Transverse colon (tissue), 4 donors: Measurements from ENCODE around the gene DPH7. TPM values are rescaled to one million over a fixed set of nuclear protein-coding genes. Genes with fewer than 3 reads are reported as not detected.
"Not testable (repeated sequence)": the region's sequence is repeated elsewhere in the genome, so short reads cannot be mapped to it uniquely, and the experiment has no call there.

Source experiments
- DNase-seq: peaks from one replicate; pipeline ENCODE4 v3.0.0-alpha.2; 2019
- H3K27ac ChIP-seq, 4 donors: fragments of 200-600 bp; sonication (generic); 2 replicates each; pipeline ENCODE4 v1.5.1; 2016 to 2018; ENCODE audit warnings: inconsistent platforms in 4 of 4
- H3K27me3 ChIP-seq: fragments of 200-600 bp; sonication (generic); 2 replicates; pipeline ENCODE4 v1.5.1; 2017; ENCODE audit warnings: inconsistent platforms
- H3K36me3 ChIP-seq, 4 donors: fragments of 200-600 bp; sonication (generic); 2 replicates each; pipeline ENCODE4 v1.5.1; 2017 to 2019; ENCODE audit warnings: inconsistent platforms in 4 of 4
- H3K4me1 ChIP-seq, 4 donors: fragments of 200-600 bp; sonication (generic); 2 replicates each; pipeline ENCODE4 v1.5.1; 2017 to 2020; ENCODE audit warnings: inconsistent platforms in 4 of 4
- H3K4me3 ChIP-seq, 4 donors: fragments of 200-600 bp; sonication (generic); 1 replicate in 1 of 4; 2 replicates in 3 of 4; pipeline versions ENCODE4 v1.5.1 to v1.6.1; 2017 to 2019; ENCODE audit warnings: inconsistent platforms in 4 of 4
- H3K9me3 ChIP-seq, 2 donors: fragments of 200-600 bp; sonication (generic); 2 replicates each; pipeline ENCODE4 v1.5.1; 2017 to 2019; ENCODE audit warnings: inconsistent platforms in 2 of 2
- CTCF ChIP-seq, 5 experiments: fragments of 200-600 bp in 3 of 5; fragments of 450-650 bp in 2 of 5; sonication (generic) in 3 of 5; IDR thresholded peaks; 1 replicate in 2 of 5; 2 replicates in 3 of 5; pipeline ENCODE4 v1.5.1; 2016 to 2017; ENCODE audit warnings: antibody characterized with exemption in 5 of 5, inconsistent platforms in 3 of 5, mild to moderate bottlenecking in 2 of 5, moderate library complexity in 1 of 5
- EP300 ChIP-seq: sonication (generic); formaldehyde crosslinking; IDR thresholded peaks from one replicate; pipeline ENCODE4 v1.6.1; 2017; ENCODE audit warnings: antibody characterized with exemption, low read depth
- POLR2A ChIP-seq: fragments of 450-650 bp; IDR thresholded peaks from one replicate; pipeline ENCODE4 v1.6.1; 2016; ENCODE audit warnings: antibody characterized with exemption, mild to moderate bottlenecking, moderate library complexity
- POLR2AphosphoS5 ChIP-seq, 3 donors: sonication (generic); formaldehyde crosslinking; IDR thresholded peaks; one replicate each; pipeline ENCODE4 v1.6.1; 2016; ENCODE audit warnings: antibody characterized with exemption in 3 of 3
- WGBS, 2 donors: methylation state at CpG; one replicate each; pipeline ENCODE4 v1.1.5; 2018; ENCODE audit warnings: low coverage in 1 of 2; 5-methylcytosine and 5-hydroxymethylcytosine counted together
- in situ Hi-C, 4 donors: fragments of 200-750 bp; cut with MboI; loops; one replicate each; pipeline versions ENCODE4 v1.15.0 to v1.15.1; 2017; ENCODE audit warnings: low sequenced_read_pairs in 3 of 4, low pct_ligation_motif_present in 1 of 4, low pct_unique_long_range_greater_than_20kb in 1 of 4
- intact Hi-C: fragments of 100-400 bp; cut with DNase I; formaldehyde crosslinking; loops from one replicate; pipeline ENCODE4 v1.15.1; 2023; ENCODE audit warnings: low total_unique reads
- total RNA-seq, 4 donors: library from RNA; depleted of rRNA; stranded (reverse); fragments of >200 nt; gene quantifications; one replicate each; pipeline ENCODE4 v1.1.0, GENCODE V29; 2016

DPH7 gene
- total RNA-seq, 4 donors from 2014 or later = 28.8 to 53.5 (median 36.6) TPM

GRCh38 chr9:137521405-137521985 is 57.2 kb downstream of the DPH7 start:
- Histone ChIP-seq H3K27ac (no peak overlapping the region), H3K4me1 (peaks cover 0 to 4% (median 0%) of the 10 kb centered on the region in 4 donors), H3K9me3 (no peaks in the 10 kb centered on the region), H3K4me3 (no peak overlapping the region), H3K36me3 (no peaks in the 10 kb centered on the region), H3K27me3 (no peaks in the 10 kb centered on the region)
- DNase-seq = no peak
- in situ Hi-C loops (no loop called here), intact Hi-C loops (no loop called here)
- WGBS, 2 donors = 85% methylated on average over 14 of the region's 18 CpGs; no CpG with 5 or more reads in 1 of the 2 donors
- no peak for TF ChIP-seq CTCF (IDR thresholded peaks at IDR 0.05)
- TF ChIP-seq POLR2AphosphoS5 (IDR thresholded peaks at IDR 0.05) = no peak
- no peak for TF ChIP-seq EP300

- Histone ChIP-seq H3K9me3 (no peaks in the 10 kb centered on the region), H3K27ac (no peak overlapping the region), H3K4me3 (no peak overlapping the region), H3K4me1 (peaks cover 0 to 4% (median 0%) of the 10 kb centered on the region in 4 donors), H3K36me3 (no peaks in the 10 kb centered on the region), H3K27me3 (no peaks in the 10 kb centered on the region)
- TF ChIP-seq POLR2AphosphoS5 (IDR thresholded peaks at IDR 0.05) = no peak
- no peak for TF ChIP-seq CTCF (IDR thresholded peaks at IDR 0.05)
- TF ChIP-seq EP300 = no peak
- no peak for TF ChIP-seq POLR2A
- intact Hi-C loops = no loop called here
- no peak for DNase-seq
- 80 to 89% methylated on average over 5 to 30 of the region's 30 CpGs for WGBS, 2 donors
- in situ Hi-C loops = no loop called here
These were observed 57.9 kb downstream of the DPH7 start for GRCh38 chr9:137520614-137521404.

GRCh38 chr9:137519553-137519952 is 59.2 kb downstream of the DPH7 start:
- Histone ChIP-seq H3K36me3 (no peaks in the 10 kb centered on the region), H3K9me3 (no peaks in the 10 kb centered on the region), H3K27me3 (no peaks in the 10 kb centered on the region), H3K4me3 (no peak overlapping the region), H3K4me1 (no peaks in the 10 kb centered on the region), H3K27ac (no peak overlapping the region)
- DNase-seq = no peak
- in situ Hi-C loops (no loop called here), intact Hi-C loops (no loop called here)
- WGBS, 2 donors = 84 to 93% methylated on average over 5 to 10 of the region's 10 CpGs
- no peak for TF ChIP-seq EP300
- TF ChIP-seq CTCF (IDR thresholded peaks at IDR 0.05) = no peak
- no peak for TF ChIP-seq POLR2AphosphoS5 (IDR thresholded peaks at IDR 0.05)
- no peak for TF ChIP-seq POLR2A

- WGBS, 2 donors = 92% methylated on average over 13 of the region's 13 CpGs; no CpG with 5 or more reads in 1 of the 2 donors
- H3K27ac ChIP-seq, H3K4me1 ChIP-seq, intact Hi-C loops, H3K4me3 ChIP-seq, DNase-seq, H3K9me3 ChIP-seq, H3K36me3 ChIP-seq, in situ Hi-C loops, H3K27me3 ChIP-seq: not testable (repeated sequence)
These were observed 59.9 kb downstream of the DPH7 start for GRCh38 chr9:137518661-137519459.
